K562 (cell line): ENCODE data around the gene DDX51. TPM values are rescaled to one million over a fixed set of nuclear protein-coding genes. Genes with fewer than 3 reads are reported as not detected.
A peak's percentile ranks its signal among the peaks of the same experiment; 100 is the strongest.

Experiments used
- CAMTA2 ChIP-seq: fragments of 250-450 bp; sonication (Bioruptor Pico); conservative IDR thresholded peaks from 2 replicates; pipeline ENCODE4 v1.5.1; 2022
- EP400 ChIP-seq: fragments of 450-650 bp; IDR thresholded peaks from 2 replicates; pipeline ENCODE4 v1.6.1; 2017; ENCODE audit warnings: antibody characterized with exemption, mild to moderate bottlenecking, moderate library complexity
- HDGF ChIP-seq: fragments of 450-650 bp; IDR thresholded peaks from 2 replicates; pipeline ENCODE4 v1.6.1; 2016
- HIVEP1 ChIP-seq: fragments of 250-450 bp; sonication (Bioruptor Pico); IDR thresholded peaks from 2 replicates; pipeline ENCODE4 v1.4.0; 2020; ENCODE audit warnings: mild to moderate bottlenecking
- MEIS2 ChIP-seq: fragments of 450-650 bp; IDR thresholded peaks from 2 replicates; pipeline ENCODE4 v1.6.1; 2014; ENCODE audit warnings: mild to moderate bottlenecking; ENCODE audit not compliant: partially characterized antibody
- MYBL2 ChIP-seq, 2 experiments: fragments of 450-650 bp in 1 of 2; sonication (generic) in 1 of 2; formaldehyde crosslinking in 1 of 2; IDR thresholded peaks; 2 replicates each; pipeline versions ENCODE4 v1.6.1 to v1.8.1; 2017 to 2022; ENCODE audit warnings: borderline replicate concordance in 1 of 2, inconsistent platforms in 1 of 2, low read depth in 1 of 2, mild to moderate bottlenecking in 1 of 2, missing genetic modification reagents in 1 of 2, moderate library complexity in 1 of 2
- NR2F6 ChIP-seq: fragments of 450-650 bp; formaldehyde crosslinking; IDR thresholded peaks from 2 replicates; pipeline ENCODE4 v1.4.0; 2020; ENCODE audit warnings: mild to moderate bottlenecking
- PHB ChIP-seq: fragments of 250-450 bp; sonication (Bioruptor Pico); IDR thresholded peaks from 2 replicates; pipeline ENCODE4 v1.5.0; 2021
- TEAD4 ChIP-seq, 2 experiments: sonication (generic) in 1 of 2; formaldehyde crosslinking in 1 of 2; IDR thresholded peaks; 2 replicates each; pipeline versions ENCODE4 v1.6.1 to v1.8.0; 2012 to 2022; ENCODE audit warnings: borderline replicate concordance in 1 of 2, inconsistent platforms in 1 of 2, low read length in 1 of 2, mild to moderate bottlenecking in 1 of 2, missing genetic modification reagents in 1 of 2
- ZBTB7A ChIP-seq: IDR thresholded peaks from 2 replicates; pipeline ENCODE4 v1.6.1; 2011; ENCODE audit warnings: low read depth, mild to moderate bottlenecking, low read length, moderate library complexity, borderline replicate concordance; ENCODE audit not compliant: control insufficient read depth
- ZNF121 ChIP-seq: sonication (generic); formaldehyde crosslinking; conservative IDR thresholded peaks from 2 replicates; pipeline ENCODE4 v1.8.0; 2022; ENCODE audit warnings: missing genetic modification reagents
- ZNF146 ChIP-seq: IDR thresholded peaks from one replicate; pipeline ENCODE4 v1.6.1; 2018; ENCODE audit warnings: missing compliant biosample characterization; ENCODE audit not compliant: unreplicated experiment
- ZNF354B ChIP-seq: fragments of 250-450 bp; sonication (Bioruptor Pico); IDR thresholded peaks from 2 replicates; pipeline ENCODE4 v1.4.0; 2020
- ZNF75A ChIP-seq: fragments of 450-650 bp; formaldehyde crosslinking; IDR thresholded peaks from 2 replicates; pipeline ENCODE4 v1.4.0; 2020; ENCODE audit warnings: mild to moderate bottlenecking
- ZNF764 ChIP-seq: fragments of 250-450 bp; sonication (Bioruptor Pico); IDR thresholded peaks from 2 replicates; pipeline ENCODE4 v1.4.0; 2020; ENCODE audit warnings: low read depth, mild to moderate bottlenecking, moderate library complexity
- polyA plus RNA-seq, 8 experiments: library from polyadenylated mRNA; depleted of rRNA in 4 of 8; stranded (reverse) in 5 of 8; unstranded in 3 of 8; fragments of >200 nt; fragmentation: Nextera tagmentation in 2 of 8; fragmentation: Illumina TruSeq in 1 of 8; extraction: Ambion mirVana in 2 of 8; extraction: Trizol in 1 of 8; gene quantifications; 2 replicates each; pipeline versions ENCODE4 v1.2.1 to v1.2.3, GENCODE V29; 2011 to 2014; ENCODE audit warnings: inconsistent platforms in 1 of 8, missing spikeins in 1 of 8
- total RNA-seq, 7 experiments: library from RNA; depleted of rRNA in 6 of 7; stranded (reverse); fragments of >200 nt in 6 of 7; fragmentation: Illumina TruSeq in 2 of 7; extraction: Trizol in 2 of 7; gene quantifications; 2 replicates each; pipeline versions ENCODE4 v1.2.1 to v1.2.3, GENCODE V29; 2011 to 2021; ENCODE audit warnings: low replicate concordance in 1 of 7
- TF ChIP-seq, protein P1 (sequence below), 2 experiments: fragments of 150-350 bp in 1 of 2; IDR thresholded peaks; 2 replicates each; pipeline ENCODE4 v1.6.1; 2012 to 2016; ENCODE audit warnings: low read depth in 2 of 2, low read length in 2 of 2, mild to moderate bottlenecking in 1 of 2, moderate library complexity in 1 of 2
- TF ChIP-seq, protein P2 (sequence below), 2 experiments: fragments of 450-650 bp; conservative IDR thresholded peaks; 2 replicates each; pipeline ENCODE4 v1.6.1; 2017; ENCODE audit warnings: mild to moderate bottlenecking in 2 of 2, moderate library complexity in 2 of 2
- TF ChIP-seq, protein P3 (sequence below): fragments of 200-400 bp; formaldehyde crosslinking; IDR thresholded peaks from 2 replicates; pipeline ENCODE4 v1.6.1; 2017; ENCODE audit warnings: mild to moderate bottlenecking, low read depth, low read length, moderate library complexity

Gene DDX51
- total and polyA plus RNA-seq, 9 of the 15 experiments (the other 6 are each of a cell fraction or from before 2014, with no cell fraction given), result 1.1 to 35.9 (median 12.4) TPM

GRCh38 chr12:132144115-132144809 is at the start of gene DDX51, which contains the start of gene NOC4L (continued):
- TF ChIP-seq TEAD4 (IDR thresholded peaks at IDR 0.05; ENCODE audit: low read length) (peak; percentile 37), TEAD4 (CRISPR knock-in tag; IDR thresholded peaks at IDR 0.05; ENCODE audit: borderline replicate concordance) (no peak), PHB (CRISPR knock-in tag) (no peak), ZNF121 (CRISPR knock-in tag) (no peak), ZNF75A (CRISPR knock-in tag) (no peak), MEIS2 (no peak), NR2F6 (no peak), CAMTA2 (CRISPR knock-in tag) (no peak), MYBL2 (IDR thresholded peaks at IDR 0.05; ENCODE audit: low read depth) (no peak), MYBL2 (CRISPR knock-in tag; IDR thresholded peaks at IDR 0.05; ENCODE audit: borderline replicate concordance) (no peak), ZNF764 (no peak), EP400 (peak; percentile 95), ZBTB7A (peak; percentile 20; the same call in 1 of the 2 replicates), ZNF354B (CRISPR knock-in tag) (no peak), HDGF (no peak), HIVEP1 (CRISPR knock-in tag) (no peak), ZNF146 (CRISPR knock-in tag) (no peak)
- TF ChIP-seq, protein P1, sequence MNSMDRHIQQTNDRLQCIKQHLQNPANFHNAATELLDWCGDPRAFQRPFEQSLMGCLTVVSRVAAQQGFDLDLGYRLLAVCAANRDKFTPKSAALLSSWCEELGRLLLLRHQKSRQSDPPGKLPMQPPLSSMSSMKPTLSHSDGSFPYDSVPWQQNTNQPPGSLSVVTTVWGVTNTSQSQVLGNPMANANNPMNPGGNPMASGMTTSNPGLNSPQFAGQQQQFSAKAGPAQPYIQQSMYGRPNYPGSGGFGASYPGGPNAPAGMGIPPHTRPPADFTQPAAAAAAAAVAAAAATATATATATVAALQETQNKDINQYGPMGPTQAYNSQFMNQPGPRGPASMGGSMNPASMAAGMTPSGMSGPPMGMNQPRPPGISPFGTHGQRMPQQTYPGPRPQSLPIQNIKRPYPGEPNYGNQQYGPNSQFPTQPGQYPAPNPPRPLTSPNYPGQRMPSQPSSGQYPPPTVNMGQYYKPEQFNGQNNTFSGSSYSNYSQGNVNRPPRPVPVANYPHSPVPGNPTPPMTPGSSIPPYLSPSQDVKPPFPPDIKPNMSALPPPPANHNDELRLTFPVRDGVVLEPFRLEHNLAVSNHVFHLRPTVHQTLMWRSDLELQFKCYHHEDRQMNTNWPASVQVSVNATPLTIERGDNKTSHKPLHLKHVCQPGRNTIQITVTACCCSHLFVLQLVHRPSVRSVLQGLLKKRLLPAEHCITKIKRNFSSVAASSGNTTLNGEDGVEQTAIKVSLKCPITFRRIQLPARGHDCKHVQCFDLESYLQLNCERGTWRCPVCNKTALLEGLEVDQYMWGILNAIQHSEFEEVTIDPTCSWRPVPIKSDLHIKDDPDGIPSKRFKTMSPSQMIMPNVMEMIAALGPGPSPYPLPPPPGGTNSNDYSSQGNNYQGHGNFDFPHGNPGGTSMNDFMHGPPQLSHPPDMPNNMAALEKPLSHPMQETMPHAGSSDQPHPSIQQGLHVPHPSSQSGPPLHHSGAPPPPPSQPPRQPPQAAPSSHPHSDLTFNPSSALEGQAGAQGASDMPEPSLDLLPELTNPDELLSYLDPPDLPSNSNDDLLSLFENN (IDR thresholded peaks at IDR 0.05; ENCODE audit: low read depth in 2 of 2, low read length in 2 of 2), result no peak
- TF ChIP-seq, protein P2, sequence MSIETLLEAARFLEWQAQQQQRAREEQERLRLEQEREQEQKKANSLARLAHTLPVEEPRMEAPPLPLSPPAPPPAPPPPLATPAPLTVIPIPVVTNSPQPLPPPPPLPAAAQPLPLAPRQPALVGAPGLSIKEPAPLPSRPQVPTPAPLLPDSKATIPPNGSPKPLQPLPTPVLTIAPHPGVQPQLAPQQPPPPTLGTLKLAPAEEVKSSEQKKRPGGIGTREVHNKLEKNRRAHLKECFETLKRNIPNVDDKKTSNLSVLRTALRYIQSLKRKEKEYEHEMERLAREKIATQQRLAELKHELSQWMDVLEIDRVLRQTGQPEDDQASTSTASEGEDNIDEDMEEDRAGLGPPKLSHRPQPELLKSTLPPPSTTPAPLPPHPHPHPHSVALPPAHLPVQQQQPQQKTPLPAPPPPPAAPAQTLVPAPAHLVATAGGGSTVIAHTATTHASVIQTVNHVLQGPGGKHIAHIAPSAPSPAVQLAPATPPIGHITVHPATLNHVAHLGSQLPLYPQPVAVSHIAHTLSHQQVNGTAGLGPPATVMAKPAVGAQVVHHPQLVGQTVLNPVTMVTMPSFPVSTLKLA (conservative IDR thresholded peaks at IDR 0.05), result peak; percentile 96 to 99
- TF ChIP-seq, protein P3, sequence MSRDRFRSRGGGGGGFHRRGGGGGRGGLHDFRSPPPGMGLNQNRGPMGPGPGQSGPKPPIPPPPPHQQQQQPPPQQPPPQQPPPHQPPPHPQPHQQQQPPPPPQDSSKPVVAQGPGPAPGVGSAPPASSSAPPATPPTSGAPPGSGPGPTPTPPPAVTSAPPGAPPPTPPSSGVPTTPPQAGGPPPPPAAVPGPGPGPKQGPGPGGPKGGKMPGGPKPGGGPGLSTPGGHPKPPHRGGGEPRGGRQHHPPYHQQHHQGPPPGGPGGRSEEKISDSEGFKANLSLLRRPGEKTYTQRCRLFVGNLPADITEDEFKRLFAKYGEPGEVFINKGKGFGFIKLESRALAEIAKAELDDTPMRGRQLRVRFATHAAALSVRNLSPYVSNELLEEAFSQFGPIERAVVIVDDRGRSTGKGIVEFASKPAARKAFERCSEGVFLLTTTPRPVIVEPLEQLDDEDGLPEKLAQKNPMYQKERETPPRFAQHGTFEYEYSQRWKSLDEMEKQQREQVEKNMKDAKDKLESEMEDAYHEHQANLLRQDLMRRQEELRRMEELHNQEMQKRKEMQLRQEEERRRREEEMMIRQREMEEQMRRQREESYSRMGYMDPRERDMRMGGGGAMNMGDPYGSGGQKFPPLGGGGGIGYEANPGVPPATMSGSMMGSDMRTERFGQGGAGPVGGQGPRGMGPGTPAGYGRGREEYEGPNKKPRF, result no peak
